ENCODE data around the gene SLC29A3.

DNA sequence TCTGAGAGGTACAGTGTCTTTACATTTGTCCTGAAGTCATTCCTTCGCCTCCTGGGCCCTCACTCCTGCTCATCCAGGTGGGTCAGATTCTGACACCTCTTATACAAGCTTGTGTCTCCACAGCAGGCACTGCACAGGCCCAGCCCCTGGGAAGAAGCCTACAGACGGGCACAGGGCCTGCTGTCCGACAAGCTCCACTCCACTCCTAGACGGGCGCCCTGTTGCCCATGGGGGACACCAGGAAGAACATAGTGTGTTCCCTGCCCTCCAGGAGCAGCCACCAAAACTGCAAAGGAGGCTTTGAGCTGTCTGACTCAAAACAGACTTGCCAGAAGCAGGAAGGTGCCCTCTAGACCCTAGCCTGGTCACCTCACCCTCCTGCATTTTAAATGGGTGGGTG is 45.6 kb upstream of the SLC29A3 start:
- TF ChIP-seq, protein P1, sequence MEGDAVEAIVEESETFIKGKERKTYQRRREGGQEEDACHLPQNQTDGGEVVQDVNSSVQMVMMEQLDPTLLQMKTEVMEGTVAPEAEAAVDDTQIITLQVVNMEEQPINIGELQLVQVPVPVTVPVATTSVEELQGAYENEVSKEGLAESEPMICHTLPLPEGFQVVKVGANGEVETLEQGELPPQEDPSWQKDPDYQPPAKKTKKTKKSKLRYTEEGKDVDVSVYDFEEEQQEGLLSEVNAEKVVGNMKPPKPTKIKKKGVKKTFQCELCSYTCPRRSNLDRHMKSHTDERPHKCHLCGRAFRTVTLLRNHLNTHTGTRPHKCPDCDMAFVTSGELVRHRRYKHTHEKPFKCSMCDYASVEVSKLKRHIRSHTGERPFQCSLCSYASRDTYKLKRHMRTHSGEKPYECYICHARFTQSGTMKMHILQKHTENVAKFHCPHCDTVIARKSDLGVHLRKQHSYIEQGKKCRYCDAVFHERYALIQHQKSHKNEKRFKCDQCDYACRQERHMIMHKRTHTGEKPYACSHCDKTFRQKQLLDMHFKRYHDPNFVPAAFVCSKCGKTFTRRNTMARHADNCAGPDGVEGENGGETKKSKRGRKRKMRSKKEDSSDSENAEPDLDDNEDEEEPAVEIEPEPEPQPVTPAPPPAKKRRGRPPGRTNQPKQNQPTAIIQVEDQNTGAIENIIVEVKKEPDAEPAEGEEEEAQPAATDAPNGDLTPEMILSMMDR (IDR thresholded peaks at IDR 0.05; ENCODE audit: insufficient read depth, low read length, poor library complexity, severe bottlenecking), result no peak
- TF ChIP-seq EZH2phosphoT487 (conservative IDR thresholded peaks at IDR 0.05; ENCODE audit: low read length), result no peak
